ENCODE data around the gene SACM1L.
"Not testable (repeated sequence)": the region's sequence is repeated elsewhere in the genome, so short reads cannot be mapped to it uniquely, and the experiment has no call there.

SACM1L gene

GRCh38 chr3:45751537-45752242, 62.5 kb downstream of the SACM1L start:
- TF ChIP-seq ZNF274 (IDR thresholded peaks at IDR 0.05; ENCODE audit: low read depth, low read length) = no peak
- H3K4me3 ChIP-seq (ENCODE audit: low read length) = no peak overlapping the region

- TF ChIP-seq ZNF274 (IDR thresholded peaks at IDR 0.05; ENCODE audit: low read depth, low read length) = no peak
- H3K4me3 ChIP-seq (ENCODE audit: low read length) = no peak overlapping the region
Observed at GRCh38 chr3:45753095-45753494, 63.9 kb downstream of the SACM1L start.

GRCh38 chr3:45754461-45754860, 65.3 kb downstream of the SACM1L start:
- no peak overlapping the region for H3K4me3 ChIP-seq (ENCODE audit: low read length)
- TF ChIP-seq ZNF274 (IDR thresholded peaks at IDR 0.05; ENCODE audit: low read depth, low read length) = no peak

- no peak for TF ChIP-seq ZNF274 (IDR thresholded peaks at IDR 0.05; ENCODE audit: low read depth, low read length)
- no peak overlapping the region for H3K4me3 ChIP-seq (ENCODE audit: low read length)
Observed at GRCh38 chr3:45756055-45756454, 66.9 kb downstream of the SACM1L start.

- not testable (repeated sequence) for H3K4me3 ChIP-seq (ENCODE audit: low read length)
Observed at GRCh38 chr3:45757141-45757540, 67.9 kb downstream of the SACM1L start.

- no peak overlapping the region for H3K4me3 ChIP-seq (ENCODE audit: low read length)
- no peak for TF ChIP-seq ZNF274 (IDR thresholded peaks at IDR 0.05; ENCODE audit: low read depth, low read length)
Observed at GRCh38 chr3:45758871-45759270, 69.7 kb downstream of the SACM1L start.

- TF ChIP-seq ZNF274 (IDR thresholded peaks at IDR 0.05; ENCODE audit: low read depth, low read length) = no peak
- no peak overlapping the region for H3K4me3 ChIP-seq (ENCODE audit: low read length)
Observed at GRCh38 chr3:45759851-45760250, 70.7 kb downstream of the SACM1L start.

- TF ChIP-seq ZNF274 (IDR thresholded peaks at IDR 0.05; ENCODE audit: low read depth, low read length) = no peak
- no peak overlapping the region for H3K4me3 ChIP-seq (ENCODE audit: low read length)
Observed at GRCh38 chr3:45760878-45761711, 71.9 kb downstream of the SACM1L start.

- no peak for TF ChIP-seq ZNF274 (IDR thresholded peaks at IDR 0.05; ENCODE audit: low read depth, low read length)
- no peak overlapping the region for H3K4me3 ChIP-seq (ENCODE audit: low read length)
Observed at GRCh38 chr3:45761831-45762230, 72.6 kb downstream of the SACM1L start.

GRCh38 chr3:45762647-45763302, 73.6 kb downstream of the SACM1L start:
- no peak overlapping the region for H3K4me3 ChIP-seq (ENCODE audit: low read length)
- no peak for TF ChIP-seq ZNF274 (IDR thresholded peaks at IDR 0.05; ENCODE audit: low read depth, low read length)

- no peak for TF ChIP-seq ZNF274 (IDR thresholded peaks at IDR 0.05; ENCODE audit: low read depth, low read length)
- no peak overlapping the region for H3K4me3 ChIP-seq (ENCODE audit: low read length)
Observed at GRCh38 chr3:45763303-45763675, 74.1 kb downstream of the SACM1L start.

GRCh38 chr3:45765266-45765851, 76.2 kb downstream of the SACM1L start:
- TF ChIP-seq ZNF274 (IDR thresholded peaks at IDR 0.05; ENCODE audit: low read depth, low read length) = no peak
- H3K4me3 ChIP-seq (ENCODE audit: low read length) = no peak overlapping the region

- no peak for TF ChIP-seq ZNF274 (IDR thresholded peaks at IDR 0.05; ENCODE audit: low read depth, low read length)
- H3K4me3 ChIP-seq (ENCODE audit: low read length) = no peak overlapping the region
Observed at GRCh38 chr3:45765958-45766357, 76.8 kb downstream of the SACM1L start.

GRCh38 chr3:45771166-45771775, 82.1 kb downstream of the SACM1L start:
- H3K4me3 ChIP-seq (ENCODE audit: low read length) = no peak overlapping the region
- TF ChIP-seq ZNF274 (IDR thresholded peaks at IDR 0.05; ENCODE audit: low read depth, low read length) = no peak

Data from GM08714 (cell line).